Stimulated activated CD4-positive, alpha-beta T cell treated with anti-CD3 and anti-CD28 coated beads, Interleukin-4, amount 100 ng/mL, for 48 hours (primary cell): ENCODE data around the gene TXN2.
A peak's percentile ranks its signal among the peaks of the same experiment; 100 is the strongest.
"Not testable (repeated sequence)": the region's sequence is repeated elsewhere in the genome, so short reads cannot be mapped to it uniquely, and the experiment has no call there.

Experiments used
- DNase-seq, 2 donors: peaks; one replicate each; pipeline ENCODE4 v3.0.0-alpha.2; 2020; ENCODE audit warnings: low read depth in 2 of 2

Gene TXN2, protein sequence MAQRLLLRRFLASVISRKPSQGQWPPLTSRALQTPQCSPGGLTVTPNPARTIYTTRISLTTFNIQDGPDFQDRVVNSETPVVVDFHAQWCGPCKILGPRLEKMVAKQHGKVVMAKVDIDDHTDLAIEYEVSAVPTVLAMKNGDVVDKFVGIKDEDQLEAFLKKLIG

DNA sequence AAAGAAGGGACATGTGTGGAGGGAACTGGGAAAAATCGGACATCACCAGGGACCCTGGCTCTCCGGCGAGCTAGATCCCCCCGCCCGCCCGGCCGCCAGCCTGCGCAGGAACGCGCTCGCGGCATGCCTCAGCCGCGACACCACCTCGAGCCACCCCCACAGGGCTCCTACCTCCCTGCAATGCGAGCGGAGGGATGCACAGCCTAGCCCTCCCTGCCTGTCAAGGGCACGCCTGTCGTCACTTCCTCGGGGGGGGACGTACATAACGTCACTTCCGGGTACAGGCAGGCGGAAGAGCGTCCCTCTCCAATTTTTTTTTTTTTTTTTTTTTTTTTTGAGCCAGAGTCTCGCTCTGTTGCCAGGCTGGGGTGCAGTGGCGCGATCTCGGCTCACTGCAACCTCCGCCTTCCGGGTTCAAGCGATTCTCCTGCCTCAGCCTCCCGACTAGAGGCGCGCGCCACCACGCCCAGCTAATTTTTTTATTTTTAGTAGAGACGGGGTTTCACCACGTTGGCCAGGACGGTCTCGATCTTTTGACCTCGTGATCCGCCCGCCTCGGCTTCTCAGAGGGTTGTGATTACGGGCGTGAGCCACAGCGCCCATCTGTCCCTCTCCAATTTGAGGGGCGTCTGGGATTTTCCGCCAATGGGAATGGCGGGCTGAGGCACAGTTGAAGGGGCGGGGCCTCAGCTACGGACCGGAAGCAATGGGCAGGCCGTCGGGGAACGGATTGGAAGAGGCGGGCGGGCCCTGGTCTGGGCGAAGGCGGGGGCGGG lies at the start of gene TXN2:
Gene TXN2 (minus strand): TSS at position 248 of the 776 bp plus-strand sequence. CDS start 803 bp downstream, outside the sequence.
- peak; percentile 93 to 94 for DNase-seq

DNA sequence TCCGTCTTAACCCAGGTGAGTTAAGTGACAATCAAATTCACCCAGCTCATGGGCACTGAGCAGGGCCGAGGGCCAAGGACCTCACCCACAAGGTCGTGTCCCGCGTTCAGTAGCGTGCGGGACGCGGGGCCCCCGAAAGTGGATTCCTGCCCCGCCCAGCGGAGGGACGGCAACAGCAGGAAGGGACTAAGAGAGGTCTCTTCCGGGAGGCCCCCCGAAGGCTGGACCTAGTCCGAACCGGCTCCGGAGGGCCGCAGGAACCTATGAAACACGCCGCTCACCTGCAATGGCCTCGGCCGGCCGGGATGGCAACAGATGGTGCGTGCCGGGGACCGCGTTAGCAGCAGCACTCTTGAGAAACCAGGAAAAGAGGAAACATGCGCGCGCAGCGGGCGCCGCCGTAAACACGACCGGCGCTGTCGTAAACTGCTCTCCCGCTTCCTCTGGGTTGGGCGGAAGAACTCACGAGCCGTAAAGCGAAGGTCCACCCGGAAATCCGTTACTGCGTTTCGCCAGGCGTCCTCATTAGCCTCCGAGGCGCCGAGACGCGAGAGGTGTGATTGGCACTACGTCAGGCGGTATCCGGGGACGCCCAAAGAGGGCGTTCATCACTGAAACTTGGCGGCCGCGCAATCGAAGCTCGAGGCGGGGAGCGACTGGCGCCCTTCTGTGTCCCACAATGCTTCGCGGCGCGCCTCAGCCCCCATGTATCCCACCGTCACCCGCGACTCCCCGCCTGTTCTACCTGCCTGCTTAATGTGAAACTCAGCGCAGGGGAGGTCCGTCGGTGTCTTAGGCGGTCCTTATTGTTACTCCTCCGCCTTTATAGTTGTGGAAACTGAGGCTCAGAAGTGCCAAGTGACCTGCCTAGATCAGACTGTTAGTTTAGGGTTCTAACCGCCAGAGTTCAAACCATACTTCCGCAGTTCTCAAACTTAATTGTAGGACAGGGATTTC lies 47.6 kb upstream of the TXN2 start, which contains the start of gene EIF3D:
Gene EIF3D (minus strand): TSS at position 372 of the 957 bp plus-strand sequence. CDS start 3,045 bp downstream, outside the sequence.
- peak; percentile 96 to 97 for DNase-seq

DNA sequence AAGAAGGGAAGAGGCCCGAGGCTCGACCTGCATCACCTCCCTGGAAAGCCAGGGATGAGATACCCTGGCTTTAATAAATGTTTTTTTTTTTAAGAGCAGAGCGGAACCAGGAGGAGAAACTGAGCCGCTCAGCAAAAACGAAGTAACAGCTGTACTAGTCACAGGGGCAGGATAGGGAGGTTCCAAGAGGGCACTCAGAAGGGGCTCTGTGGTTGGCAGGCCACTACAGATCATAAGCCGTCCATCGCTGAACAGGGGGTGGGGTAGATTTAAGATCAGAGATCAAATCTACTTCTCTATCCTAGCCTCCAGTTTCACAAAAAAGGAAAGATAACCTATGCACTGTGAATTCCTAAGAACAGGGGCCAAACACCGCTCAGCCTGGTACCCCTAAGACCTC lies 46.9 kb upstream of the TXN2 start:
- DNase-seq: no peak

DNA sequence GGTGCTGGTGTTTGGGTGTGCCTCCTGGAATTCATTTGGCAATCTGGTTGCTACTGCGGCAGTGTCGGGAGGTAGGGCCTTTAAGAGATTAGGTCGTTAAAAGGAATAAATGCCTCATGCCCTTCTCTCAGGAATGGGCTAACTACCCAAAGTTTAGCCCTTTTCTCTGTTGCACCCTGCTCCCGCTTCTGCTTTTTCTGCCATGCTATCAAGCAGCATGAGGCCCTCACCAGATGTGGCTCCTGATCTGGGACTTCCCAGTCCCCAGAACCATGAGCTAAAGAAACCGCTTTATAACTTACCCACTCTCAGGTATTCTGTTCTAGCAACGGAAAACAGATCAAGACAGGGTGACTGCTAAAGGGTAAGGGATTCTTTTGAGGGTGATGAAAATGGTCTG lies 41.2 kb upstream of the TXN2 start:
- DNase-seq: no peak

DNA sequence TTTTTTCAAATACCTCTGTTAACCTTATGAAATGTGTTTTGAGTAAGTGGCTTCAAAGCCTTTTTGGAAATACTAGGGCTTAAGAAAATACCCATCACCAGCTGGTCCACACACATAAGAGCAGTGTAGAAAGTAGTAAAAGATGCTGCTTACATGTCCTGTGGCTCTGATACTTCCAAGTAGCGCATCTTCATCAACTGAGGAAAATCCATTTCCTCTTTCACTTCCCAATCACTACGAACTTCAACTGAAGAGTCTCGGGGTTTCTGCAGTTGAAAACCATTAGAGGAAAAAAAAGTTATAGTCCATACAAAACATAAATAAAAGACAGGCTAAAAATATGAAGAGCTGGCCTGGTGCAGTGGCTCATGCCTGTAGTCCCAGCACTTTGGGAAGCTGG lies 39.0 kb upstream of the TXN2 start:
- DNase-seq: no peak

DNA sequence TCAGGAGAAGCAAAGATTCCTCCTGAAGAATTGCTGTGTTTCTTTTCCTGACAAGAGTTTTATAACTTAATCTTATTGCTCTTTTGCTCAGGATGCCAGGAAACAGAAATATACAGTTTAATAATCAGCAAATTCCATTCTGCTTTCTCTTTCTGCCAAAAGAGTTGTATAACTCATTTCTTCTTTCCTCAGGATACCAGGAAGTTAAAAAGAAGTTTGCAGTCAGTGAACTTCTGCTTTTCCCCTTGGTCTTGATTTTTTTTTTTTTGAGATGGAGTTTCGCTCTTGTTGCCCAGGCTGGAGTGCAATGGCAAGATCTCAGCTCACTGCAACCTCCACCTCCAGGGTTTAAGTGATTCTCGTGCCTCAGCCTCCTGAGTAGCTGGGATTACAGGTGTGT lies 38.5 kb upstream of the TXN2 start:
- DNase-seq: not testable (repeated sequence)

DNA sequence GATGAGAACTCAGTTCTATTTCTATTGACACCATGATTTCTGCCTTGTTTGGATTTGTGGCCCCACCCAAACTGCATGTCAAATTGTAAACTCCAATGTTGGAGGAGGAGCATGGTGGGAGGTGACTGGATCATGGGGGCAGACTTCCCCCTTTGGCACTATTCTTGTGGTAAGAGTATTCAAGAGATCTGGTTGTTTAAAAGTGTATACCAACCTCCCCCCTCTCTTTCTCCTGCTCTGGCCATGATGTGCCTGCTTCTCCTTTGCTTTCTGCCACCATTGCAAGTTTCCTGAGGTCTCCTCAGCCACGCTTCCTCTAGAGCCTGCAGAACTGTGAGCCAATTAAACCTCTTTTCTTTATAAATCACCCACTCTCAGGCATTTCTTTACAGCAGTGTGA lies 33.3 kb upstream of the TXN2 start:
- DNase-seq: no peak

DNA sequence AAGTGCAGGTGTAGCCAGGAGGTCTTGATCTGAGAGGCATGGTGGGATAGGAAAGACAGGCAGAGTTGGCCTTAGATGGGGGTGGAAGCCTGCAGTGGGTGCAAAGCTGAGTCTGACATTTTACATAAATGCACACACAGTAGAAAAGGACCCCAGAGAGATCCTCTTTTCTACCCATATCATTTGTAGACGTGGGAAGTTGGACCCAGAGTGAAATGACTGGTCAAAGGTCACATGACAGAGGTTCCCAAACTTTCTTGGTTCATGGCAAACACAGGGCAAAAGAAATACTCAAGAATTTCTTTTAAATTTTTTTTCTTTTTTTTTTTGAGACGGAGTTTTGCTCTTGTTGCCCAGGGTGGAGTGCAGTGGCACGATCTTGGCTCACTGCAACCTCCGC lies 31.6 kb upstream of the TXN2 start:
- no peak for DNase-seq

DNA sequence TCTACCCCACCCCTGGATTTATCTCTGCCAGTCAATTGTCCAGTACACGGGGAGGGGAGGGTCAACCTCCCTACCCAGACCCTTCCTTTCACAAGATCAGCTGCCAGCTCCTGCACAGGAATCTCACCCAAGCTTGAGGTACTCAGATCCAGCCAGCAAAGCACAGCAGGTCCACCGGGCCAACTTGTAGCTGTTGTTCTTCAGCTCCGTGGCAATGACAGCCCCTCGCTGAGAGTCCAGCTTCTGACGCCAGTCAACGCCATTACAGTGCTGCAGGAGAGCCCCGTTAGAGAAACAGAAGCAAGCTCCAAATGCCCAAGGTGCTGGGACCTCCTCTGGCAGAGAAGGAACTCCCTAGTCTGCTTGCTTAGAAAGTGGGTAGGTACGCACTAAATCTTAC lies 30.9 kb upstream of the TXN2 start:
- DNase-seq: no peak

DNA sequence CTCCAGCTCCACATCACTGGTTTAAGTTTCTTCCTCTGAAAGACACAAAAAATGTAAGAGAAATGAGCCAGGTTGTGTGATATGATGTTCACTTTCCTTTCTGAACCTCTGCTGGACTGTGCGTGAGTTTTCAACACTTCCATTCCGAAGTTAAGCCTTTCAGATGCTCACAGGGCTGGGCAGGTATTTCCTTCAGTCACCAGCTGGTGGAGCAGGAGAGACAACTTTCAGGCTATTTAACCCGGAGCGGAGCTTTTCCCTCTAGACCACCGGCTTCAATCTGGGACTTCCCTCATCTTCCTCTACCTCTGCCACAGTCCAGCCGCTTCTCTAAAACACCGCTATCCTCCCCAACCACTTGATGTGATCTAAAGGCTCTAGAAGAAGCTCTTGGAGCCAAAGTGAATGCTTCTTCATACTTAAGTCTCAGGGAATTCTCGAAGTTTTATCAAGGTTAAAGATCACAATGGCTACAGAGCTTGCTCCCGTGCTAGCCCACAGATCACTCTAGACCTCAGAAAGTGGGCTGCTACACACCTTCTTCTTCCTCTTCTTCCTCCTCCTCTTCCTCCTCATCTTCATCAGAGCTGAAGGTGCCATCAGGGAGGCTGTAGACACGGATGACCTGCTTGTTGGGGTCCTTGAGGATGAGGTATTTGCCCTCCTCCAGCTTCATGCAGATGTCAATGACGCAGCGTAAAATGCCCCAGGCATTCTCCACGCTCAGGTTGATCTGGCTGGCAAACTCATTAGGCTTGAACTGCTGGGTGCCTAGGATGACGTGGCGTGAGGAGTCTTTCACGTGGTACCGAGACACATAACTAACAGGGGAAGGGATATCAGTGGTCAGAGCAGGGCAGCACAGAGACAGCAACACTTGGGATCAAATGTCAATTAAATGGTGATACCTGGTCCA lies 29.8 kb upstream of the TXN2 start:
- DNase-seq: no peak

DNA sequence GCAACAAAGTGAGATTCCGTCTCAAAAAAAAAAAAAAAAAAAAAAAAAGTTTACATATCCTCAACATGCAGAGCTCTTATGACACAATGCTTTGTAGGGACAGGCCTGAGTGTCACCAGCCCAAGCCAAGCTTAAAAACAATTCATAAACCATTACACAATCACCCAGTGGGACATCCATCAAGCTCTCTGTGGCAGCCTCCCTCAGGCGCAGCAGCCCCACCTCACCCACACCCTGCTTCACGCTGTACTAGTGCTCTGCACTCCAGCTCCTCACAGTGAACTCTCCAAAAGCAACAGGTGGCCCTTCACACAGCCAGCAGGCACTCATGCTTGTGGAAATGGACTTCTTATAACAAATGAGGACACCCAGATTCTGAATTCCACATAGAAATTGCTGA lies 28.9 kb upstream of the TXN2 start:
- DNase-seq: no peak

DNA sequence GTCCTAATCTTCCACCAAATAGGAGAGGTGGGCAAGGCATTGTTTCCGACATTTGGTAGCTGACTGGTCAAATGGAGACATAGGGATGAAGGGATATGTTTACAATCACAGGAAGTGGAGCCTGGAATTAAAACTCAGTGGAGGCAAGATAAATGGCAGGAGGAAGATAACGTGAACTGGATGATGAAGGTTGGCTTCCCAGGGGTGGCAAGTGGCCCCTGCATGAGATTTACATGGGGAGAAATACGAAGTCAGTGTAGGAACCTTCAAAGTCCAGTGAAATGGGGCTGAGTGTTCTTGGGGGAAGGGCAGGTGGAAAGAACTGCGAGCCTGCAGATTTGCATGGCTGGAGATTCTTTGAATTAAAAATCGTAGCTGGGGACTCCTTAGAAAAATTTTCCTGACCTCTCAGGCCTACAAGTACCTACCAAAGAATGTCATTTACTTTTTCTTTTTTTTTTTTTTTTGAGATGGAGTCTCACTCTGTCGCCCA lies 26.1 kb upstream of the TXN2 start:
- no peak for DNase-seq

DNA sequence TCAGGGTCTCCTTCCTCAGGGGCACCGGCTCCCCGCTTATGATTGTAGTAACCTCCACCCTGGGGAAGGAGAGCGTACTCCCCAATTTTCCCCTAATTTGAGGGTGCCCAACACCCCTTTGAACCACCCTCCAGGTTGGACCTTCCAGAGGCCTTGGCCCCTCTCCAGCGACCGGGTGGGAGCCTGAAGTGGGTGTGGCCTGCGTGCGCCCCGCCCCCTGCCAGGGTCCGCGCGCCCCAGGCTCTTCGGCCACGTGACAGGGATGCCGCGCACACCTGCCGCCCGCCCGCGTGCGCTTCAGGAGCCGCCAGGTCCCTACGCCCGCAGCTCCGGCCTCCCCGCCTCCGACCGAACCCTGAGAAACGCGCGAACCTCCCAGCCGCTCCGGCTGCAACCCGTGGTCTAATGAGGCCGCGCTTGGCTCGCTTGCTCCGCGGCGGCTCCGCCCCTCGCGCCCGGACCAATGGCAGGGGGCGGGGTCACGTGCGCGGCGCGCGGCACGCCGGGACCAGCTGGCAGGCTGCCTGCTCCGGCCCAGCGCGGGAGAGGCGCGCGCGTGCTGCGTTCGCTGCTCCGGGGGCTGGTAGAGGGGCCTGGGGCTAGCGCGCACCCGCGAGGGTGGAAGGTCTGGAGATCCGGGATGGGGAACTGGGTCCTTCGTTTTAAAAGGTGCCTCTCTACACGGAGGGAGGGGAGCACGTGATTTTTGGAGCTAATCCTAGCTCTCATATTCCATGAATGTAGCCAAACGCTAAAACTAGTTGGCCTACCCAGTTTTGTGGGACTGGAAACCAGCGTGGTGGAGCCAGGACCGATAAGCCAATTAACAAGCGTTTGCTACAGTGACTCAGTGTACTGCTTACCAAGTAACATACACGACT lies 25.4 kb upstream of the TXN2 start, which contains the start of gene FOXRED2:
Gene FOXRED2 (minus strand): TSS at position 404 of the 881 bp plus-strand sequence. CDS start 618 bp downstream, outside the sequence.
- DNase-seq: peak; percentile 83 to 86

DNA sequence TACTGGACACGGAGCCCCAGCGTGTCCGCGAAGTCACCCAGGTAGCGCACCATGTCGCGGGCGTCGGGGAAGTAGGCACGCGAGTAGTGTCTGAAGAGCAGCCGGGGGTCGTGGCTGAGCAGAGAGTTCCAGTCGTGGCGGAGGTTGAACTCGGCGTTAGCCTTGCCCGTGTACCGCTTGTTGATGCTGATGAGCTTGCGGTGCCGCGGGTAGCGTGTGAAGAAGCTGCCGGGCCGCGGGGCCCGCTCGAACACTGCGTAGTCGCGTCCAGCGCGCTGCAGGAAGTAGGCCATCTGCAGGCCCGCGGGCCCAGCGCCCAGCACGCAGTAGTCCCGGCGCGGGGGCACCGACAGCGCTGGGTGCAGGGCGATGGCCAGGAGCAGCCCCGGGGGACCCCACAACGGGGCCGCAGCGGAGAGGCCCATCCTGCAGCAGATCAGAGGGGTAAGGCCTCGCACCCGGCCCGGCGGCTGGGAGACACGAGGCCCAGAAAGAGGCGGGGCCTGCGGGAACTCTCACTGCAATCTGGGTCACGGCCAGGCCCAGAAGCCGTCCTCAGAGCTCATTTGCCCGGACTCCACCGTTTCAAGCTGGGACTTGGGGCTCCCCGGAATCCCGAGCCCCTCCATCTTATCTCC lies 24.7 kb upstream of the TXN2 start:
- no peak for DNase-seq

DNA sequence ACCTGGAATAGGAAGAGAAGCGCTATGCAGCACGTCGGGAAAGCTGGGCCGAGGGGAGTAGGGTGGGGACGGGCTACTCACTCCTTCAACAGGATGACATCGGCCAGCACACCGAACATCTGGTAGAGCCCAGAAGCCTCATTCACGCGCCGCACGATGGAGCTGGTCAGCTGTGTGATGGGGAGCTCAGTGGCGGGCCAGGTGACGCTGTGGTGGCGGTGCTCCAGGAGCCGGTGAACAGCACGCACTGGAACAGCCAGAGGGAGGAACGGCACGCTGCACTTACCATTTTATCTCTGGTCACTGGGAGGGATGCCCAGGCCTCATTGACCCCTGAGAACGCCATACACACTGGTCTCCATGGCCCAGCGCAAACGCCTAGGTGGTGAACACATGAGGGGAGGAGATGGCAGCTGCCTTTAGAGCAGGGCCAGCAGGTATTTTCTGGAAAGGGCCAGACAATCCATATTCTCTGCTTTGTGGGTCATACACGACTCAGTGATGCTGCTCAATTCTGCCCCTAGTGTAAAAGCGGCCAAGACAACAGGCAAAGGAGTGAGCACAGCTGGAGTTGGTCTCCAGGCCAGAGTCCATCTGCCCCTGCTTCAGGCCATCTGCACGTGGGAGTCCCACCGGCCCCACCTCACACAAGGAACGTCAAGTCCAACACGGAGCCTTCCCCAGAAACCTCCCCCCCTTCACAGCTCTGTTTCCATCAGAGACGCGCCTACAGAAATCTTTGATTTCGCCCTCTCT lies 16.6 kb upstream of the TXN2 start:
- no peak for DNase-seq

DNA sequence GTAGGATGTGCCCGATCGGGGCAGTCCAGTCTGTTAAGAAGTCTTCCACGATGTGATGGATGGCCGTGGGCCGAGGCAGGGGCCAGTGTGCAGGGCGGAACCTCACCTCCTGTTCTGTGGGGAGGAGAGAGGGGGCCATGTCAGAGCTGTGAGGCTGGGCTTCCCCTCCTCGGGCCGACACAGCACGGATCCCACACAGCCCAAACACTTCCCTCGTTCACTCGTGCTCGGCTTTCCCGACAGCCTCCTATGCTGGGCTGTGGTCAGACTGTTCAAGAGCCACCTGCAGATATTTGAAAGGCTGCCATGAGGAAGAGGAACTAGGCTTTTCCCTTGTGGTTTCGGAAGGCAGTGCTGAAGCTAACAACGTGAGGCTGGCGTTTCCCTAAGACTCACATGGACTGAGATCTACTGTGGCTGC lies 12.3 kb upstream of the TXN2 start:
- DNase-seq: no peak

DNA sequence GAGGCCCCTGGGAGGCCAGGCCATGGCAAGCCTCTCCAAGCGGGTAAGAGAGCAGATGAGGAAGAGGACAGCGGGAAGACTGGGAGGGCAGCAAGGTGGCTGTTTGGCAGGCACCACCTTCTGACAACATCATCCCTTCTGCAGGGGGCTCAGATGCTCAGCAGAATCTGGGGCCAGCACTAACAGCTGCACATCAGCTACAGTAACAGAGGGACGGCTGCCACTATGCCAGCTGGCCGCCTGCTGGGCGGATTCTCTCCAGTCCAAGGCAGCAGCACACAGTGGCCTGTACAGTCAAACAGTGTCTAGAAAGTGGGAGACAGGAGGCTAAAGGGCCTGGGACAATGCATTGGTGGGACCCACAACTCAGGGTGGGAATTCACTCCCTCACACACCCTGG lies 10.7 kb upstream of the TXN2 start:
- DNase-seq: no peak

DNA sequence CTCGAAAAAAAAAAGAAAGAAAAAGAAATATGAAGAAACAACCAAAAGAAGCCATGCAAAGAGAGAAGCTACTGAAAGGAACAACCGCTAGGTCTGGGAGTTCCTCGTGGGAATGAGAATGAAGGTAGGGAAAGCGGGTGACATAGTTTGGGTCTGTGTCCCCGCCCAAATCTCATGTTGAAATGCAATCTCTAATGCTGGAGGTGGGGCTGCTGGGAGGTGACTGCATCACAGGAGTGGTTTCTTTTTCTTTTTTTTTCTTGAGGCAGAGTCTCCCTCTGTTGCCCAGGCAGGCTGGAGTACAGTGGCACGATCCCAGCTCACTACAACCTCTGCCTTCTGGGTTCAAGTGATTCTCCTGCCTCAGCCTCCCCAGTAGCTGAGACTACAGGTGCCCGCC lies 9.7 kb upstream of the TXN2 start:
- no peak for DNase-seq
